Measurements from ENCODE around the gene TNFSF13. TPM values are rescaled to one million over a fixed set of nuclear protein-coding genes. Genes with fewer than 3 reads are reported as not detected.

The TNFSF13 gene
- total and polyA plus RNA-seq, 2 of the 8 experiments (the other 6 are each of a cell fraction or from before 2014, with no cell fraction given), result 2.1 to 2.6 TPM

DNA sequence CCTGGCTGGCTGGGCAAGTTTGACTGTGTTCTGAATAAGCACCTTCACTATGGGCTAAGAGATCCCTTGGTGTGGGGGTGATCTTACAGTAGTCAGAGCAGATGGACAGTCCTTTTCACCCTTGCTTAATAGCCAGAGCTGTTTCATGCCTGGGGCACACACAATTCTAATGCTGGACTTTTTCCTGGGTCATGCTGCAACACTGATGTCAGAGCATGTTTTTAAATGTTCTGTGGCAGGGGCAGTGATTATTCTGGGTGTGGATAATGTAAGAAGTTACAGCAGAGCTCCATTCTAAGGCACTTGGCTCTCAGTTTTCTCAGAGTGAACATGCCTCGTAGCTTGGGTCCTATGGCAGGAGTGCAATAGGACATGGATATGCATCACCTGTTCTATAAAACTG lies 16.9 kb downstream of the TNFSF13 start:
- no peak overlapping the region for H3K9ac ChIP-seq (replicated peaks in 1 of 4; ENCODE audit: extremely low read depth in 1 of 4, low read depth in 3 of 4, low read length in 3 of 4)
- H4K5ac ChIP-seq (ENCODE audit: insufficient read length, low read depth, low read length), result no peak overlapping the region
- peaks cover 10% of the 10 kb centered on the region for H3K79me1 ChIP-seq (ENCODE audit: low read depth, low read length)
- CTCF ChIA-PET (ENCODE audit: partially characterized antibody), result interaction anchor here (0.6 to 3.6 kb wide), 6 partner anchors 9 to 1056 kb away, joined by 3 to 24 read pairs (median 4); partner anchors contain the start of genes SENP3 and SOX15
- H2BK12ac ChIP-seq (ENCODE audit: low read depth, low read length), result no peak overlapping the region
- peaks cover 4 to 10% (median 7%) of the 10 kb centered on the region in 4 experiments for H3K4me1 ChIP-seq (replicated peaks in 1 of 4; ENCODE audit: control insufficient read depth in 3 of 4, insufficient read depth in 4 of 4, low read length in 3 of 4)
- no peak overlapping the region for H2BK15ac ChIP-seq (ENCODE audit: low read length)
- no peak overlapping the region for H2BK5ac ChIP-seq (ENCODE audit: low read depth, low read length)
- no peak overlapping the region for H3K56ac ChIP-seq (replicated peaks; ENCODE audit: insufficient read length, low read depth, low read length)
- no peak overlapping the region for H3K14ac ChIP-seq (ENCODE audit: insufficient read length)
- peak; percentile 56; the same call in 1 of the 2 replicates for TF ChIP-seq POLR2AphosphoS5 (IDR thresholded peaks at IDR 0.05; ENCODE audit: low read depth, low read length)
- peak; percentile 24 for TF ChIP-seq TAF7 (optimal IDR thresholded peaks at IDR 0.05; ENCODE audit: borderline replicate concordance, low read depth, low read length)
- TF ChIP-seq BCL11A (IDR thresholded peaks at IDR 0.05; ENCODE audit: low read depth in 2 of 2, low read length in 2 of 2), result no peak
- no peak for TF ChIP-seq TEAD4 (IDR thresholded peaks at IDR 0.05; ENCODE audit: low read depth, low read length)
- TF ChIP-seq POLR2A (IDR thresholded peaks at IDR 0.05; ENCODE audit: control extremely low read depth in 1 of 2, low read depth in 2 of 2, low read length in 2 of 2), result peak; percentile 17; a peak in 2 of 3 replicates
- H3K18ac ChIP-seq (ENCODE audit: extremely low read depth, low read length), result no peak overlapping the region
- no peak overlapping the region for H4K8ac ChIP-seq (ENCODE audit: extremely low read depth, insufficient read depth, low read length)
- H3K4ac ChIP-seq (replicated peaks; ENCODE audit: insufficient read length, low read depth, low read length), result no peak overlapping the region
- H3K4me2 ChIP-seq (ENCODE audit: insufficient read depth in 1 of 2, low read depth in 2 of 2, low read length in 2 of 2), result peak overlapping the region; percentile 10 to 97; a peak in 1 of 4 replicates
- no peak overlapping the region for H4K91ac ChIP-seq (replicated peaks; ENCODE audit: insufficient read length, low read length)
- 94% methylated on average over 1 of the region's 1 CpG; no CpG with 5 or more reads in 1 of the 2 experiments for WGBS, 2 experiments (ENCODE audit: extremely low coverage in 1 of 2, insufficient coverage in 1 of 2, insufficient read length in 1 of 2, insufficient replicate concordance in 2 of 2, low coverage in 1 of 2, low lambda C conversion rate in 2 of 2, missing lambda C conversion rate in 1 of 2)
- no peaks in the 10 kb centered on the region for H3K27me3 ChIP-seq (replicated peaks in 1 of 4; ENCODE audit: control insufficient read depth in 3 of 4, extremely low read depth in 1 of 4, insufficient read depth in 3 of 4, low read length in 3 of 4)
- H3K23ac ChIP-seq (ENCODE audit: insufficient read length), result no peak overlapping the region
- peaks cover 6% of the 10 kb centered on the region for H3K23me2 ChIP-seq (ENCODE audit: low read depth, low read length)
- POLR2A ChIA-PET (ENCODE audit: partially characterized antibody), result interaction anchor here (0.6 to 37.5 kb wide), 28 partner anchors 7 to 351 kb away, joined by 3 to 1144 read pairs (median 4); partner anchors contain the start of genes CD68, CHRNB1, MPDU1 and NEURL4
- H3K27ac ChIP-seq (ENCODE audit: low read depth, low read length), result 0 out of 2 replicates have a peak overlapping the region, but pooled peaks have one; percentile 18
- peaks cover 23 to 39% of the 10 kb centered on the region in 2 experiments for H3K79me2 ChIP-seq (ENCODE audit: control insufficient read depth in 1 of 2, insufficient read depth in 2 of 2, low read length in 2 of 2)
- 0 out of 8 replicates have a peak overlapping the region, but pooled peaks of 1 of the 4 experiments have one; percentile 98 for H3K4me3 ChIP-seq (ENCODE audit: extremely low read depth in 1 of 4, insufficient read depth in 2 of 4, low read depth in 3 of 4, low read length in 4 of 4)
- FAIRE-seq (no peak), DNase-seq (ENCODE audit: low read depth in 1 of 2, low spot score in 2 of 2) (no peak)
- no peak overlapping the region for H2BK120ac ChIP-seq (replicated peaks; ENCODE audit: low read depth, low read length)
- no peak overlapping the region for H2AFZ ChIP-seq (ENCODE audit: low read length)
- H2AK5ac ChIP-seq (ENCODE audit: low read depth, low read length), result no peak overlapping the region
- peaks cover 48 to 67% (median 56%) of the 10 kb centered on the region in 4 experiments for H3K36me3 ChIP-seq (ENCODE audit: control insufficient read depth in 2 of 4, insufficient read depth in 4 of 4, low read length in 3 of 4)
- H2BK20ac ChIP-seq (ENCODE audit: low read length), result no peak overlapping the region
- no peaks in the 10 kb centered on the region for H3K9me3 ChIP-seq (ENCODE audit: insufficient read depth in 2 of 2, low read depth in 1 of 2, low read length in 1 of 2)
- peaks cover 27 to 34% of the 10 kb centered on the region in 2 experiments for H4K20me1 ChIP-seq (replicated peaks in 1 of 2; ENCODE audit: control insufficient read depth in 1 of 2, insufficient read depth in 2 of 2, low read length in 2 of 2)

Data from H1 (cell line).